Measurements from ENCODE around the gene DCST2. TPM values are rescaled to one million over a fixed set of nuclear protein-coding genes. Genes with fewer than 3 reads are reported as not detected.

Gene DCST2
- polyA plus RNA-seq, 1 of the 3 experiments (the other 2 are of a cell fraction) = 0.76 TPM

- no peak for DNase-seq
- ChIA-PET CTCF (interaction anchor here (1.4 to 26.0 kb wide), 5 partner anchors 9 to 31 kb away, joined by 3 to 573 read pairs (median 7); partner anchors contain the start of genes ADAM15, EFNA3 and EFNA4), POLR2A (no interaction called here)
- H4K20me1 ChIP-seq (ENCODE audit: insufficient read depth) = no peaks in the 10 kb centered on the region
- TF ChIP-seq TEAD4 (IDR thresholded peaks at IDR 0.05; ENCODE audit: borderline replicate concordance, insufficient read depth) (no peak), USF2 (IDR thresholded peaks at IDR 0.05; ENCODE audit: borderline replicate concordance, low read depth, low read length) (no peak), GATA2 (CRISPR knock-in tag; IDR thresholded peaks at IDR 0.05) (no peak), MEF2A (IDR thresholded peaks at IDR 0.05; ENCODE audit: borderline replicate concordance, low read depth) (no peak), JUND (IDR thresholded peaks at IDR 0.05) (no peak), USF1 (IDR thresholded peaks at IDR 0.05; ENCODE audit: borderline replicate concordance, low read depth) (no peak), EP300 (IDR thresholded peaks at IDR 0.05; ENCODE audit: borderline replicate concordance in 1 of 2, low read depth in 1 of 2, low read length in 1 of 2) (no peak), FOXJ3 (CRISPR knock-in tag; IDR thresholded peaks at IDR 0.05) (no peak), YY1 (IDR thresholded peaks at IDR 0.05; ENCODE audit: low read depth) (no peak), EZH2phosphoT487 (IDR thresholded peaks at IDR 0.05; ENCODE audit: borderline replicate concordance, low read depth) (no peak), NRF1 (IDR thresholded peaks at IDR 0.05; ENCODE audit: low read depth, low read length) (no peak), FOSL2 (IDR thresholded peaks at IDR 0.05; ENCODE audit: borderline replicate concordance, low read depth) (no peak), PBX3 (IDR thresholded peaks at IDR 0.05) (no peak), CHD2 (IDR thresholded peaks at IDR 0.05; ENCODE audit: low read length, partially characterized antibody) (no peak), SMC3 (IDR thresholded peaks at IDR 0.05; ENCODE audit: low read depth, low read length) (no peak), NFIC (IDR thresholded peaks at IDR 0.05; ENCODE audit: borderline replicate concordance) (no peak), RXRA (IDR thresholded peaks at IDR 0.05; ENCODE audit: borderline replicate concordance, low read depth) (no peak)
- H3K27me3 ChIP-seq (ENCODE audit: insufficient read depth) = no peaks in the 10 kb centered on the region
- no peaks in the 10 kb centered on the region for H3K4me1 ChIP-seq (ENCODE audit: control insufficient read depth in 1 of 2, insufficient read depth in 2 of 2, low read depth in 1 of 2, low read length in 1 of 2)
- no peaks in the 10 kb centered on the region for H3K9me3 ChIP-seq
- no peak overlapping the region for H2AFZ ChIP-seq (ENCODE audit: low read depth)
- H3K27ac ChIP-seq (ENCODE audit: low read depth in 2 of 2, low read length in 1 of 2) = no peak overlapping the region
- no peaks in the 10 kb centered on the region for H3K9me2 ChIP-seq
- H3K79me2 ChIP-seq (ENCODE audit: insufficient read depth) = no peaks in the 10 kb centered on the region
- H3K9ac ChIP-seq = no peak overlapping the region
- no peaks in the 10 kb centered on the region for H3K36me3 ChIP-seq (replicated peaks in 1 of 2; ENCODE audit: control insufficient read depth in 1 of 2, insufficient read depth in 2 of 2, low read length in 1 of 2)
- H3F3A ChIP-seq (replicated peaks; ENCODE audit: insufficient read depth) = no peaks in the 10 kb centered on the region
- H3K4me3 ChIP-seq (ENCODE audit: low read depth in 2 of 2, low read length in 1 of 2) = no peak overlapping the region
- WGBS (ENCODE audit: low lambda C conversion rate) = 93% methylated on average over 2 of the region's 2 CpGs
- no peak overlapping the region for H3K4me2 ChIP-seq
Observed at GRCh38 chr1:155035936-155036335, 2.4 kb upstream of the DCST2 start.
